MCF 10A (cell line): ENCODE data around the gene SPI1. TPM values are rescaled to one million over a fixed set of nuclear protein-coding genes. Genes with fewer than 3 reads are reported as not detected.

Experiments used
- BruUV-seq: library from RNA; stranded (reverse); fragments of 400-500 nt; replicated peaks from 2 replicates; lab custom pipeline; 2021; lab: Mats Ljungman, UMichigan
- CTCF ChIA-PET: fragments of 300-600 bp; sonication (Branson Sonifier 250); formaldehyde crosslinking; extraction: SDS; loops from one replicate; lab custom pipeline; 2021; ENCODE audit warnings: antibody characterized with exemption, inconsistent platforms; lab: Yijun Ruan, JAX
- POLR2A ChIA-PET: fragments of 300-600, 350-650 bp; sonication (Branson Sonifier 250); formaldehyde crosslinking; extraction: SDS; loops from one replicate; lab custom pipeline; 2020; ENCODE audit warnings: antibody characterized with exemption, inconsistent platforms; lab: Yijun Ruan, JAX
- DNase-seq: peaks from one replicate; pipeline ENCODE4 v3.0.0-alpha.2; 2018; ENCODE audit not compliant: unreplicated experiment
- H3K27ac Mint-ChIP-seq: one replicate; pipeline ENCODE4 v1.8.0; 2022; ENCODE audit warnings: mild to moderate bottlenecking, low read depth, mixed read lengths; ENCODE audit not compliant: unreplicated experiment
- H3K27me3 Mint-ChIP-seq: one replicate; pipeline ENCODE4 v1.8.0; 2022; ENCODE audit warnings: mixed read lengths; ENCODE audit not compliant: insufficient read depth, unreplicated experiment
- H3K36me3 Mint-ChIP-seq: one replicate; pipeline ENCODE4 v1.8.0; 2022; ENCODE audit warnings: mild to moderate bottlenecking, moderate library complexity, mixed read lengths; ENCODE audit not compliant: insufficient read depth, unreplicated experiment
- H3K4me1 Mint-ChIP-seq: one replicate; pipeline ENCODE4 v1.8.0; 2022; ENCODE audit warnings: mixed read lengths; ENCODE audit not compliant: insufficient read depth, unreplicated experiment
- H3K4me3 Mint-ChIP-seq: one replicate; pipeline ENCODE4 v1.8.0; 2022; ENCODE audit warnings: mild to moderate bottlenecking, moderate library complexity, mixed read lengths; ENCODE audit not compliant: unreplicated experiment
- H3K9me3 Mint-ChIP-seq: one replicate; pipeline ENCODE4 v1.8.0; 2022; ENCODE audit warnings: mixed read lengths; ENCODE audit not compliant: unreplicated experiment
- CTCF ChIP-seq: fragments of 200-600 bp; IDR thresholded peaks from one replicate; pipeline ENCODE4 v1.8.0; 2022; ENCODE audit warnings: antibody characterized with exemption, mild to moderate bottlenecking; ENCODE audit not compliant: unreplicated experiment
- intact Hi-C: fragments of 100-400 bp; cut with micrococcal nuclease; formaldehyde crosslinking; loops from 2 replicates; pipeline ENCODE4 v1.14.1; 2022
- total RNA-seq: library from RNA; stranded (reverse); gene quantifications from 2 replicates; pipeline ENCODE4 v1.2.3, GENCODE V29; 2022

Gene SPI1
- total RNA-seq, 1 experiment from 2014 or later = not detected

- peak; percentile 94 for DNase-seq
- H3K36me3 Mint-ChIP-seq = no peaks in the 10 kb centered on the region
- ChIA-PET CTCF (interaction anchor here (0.5 to 2.9 kb wide), 26 partner anchors 9 to 692 kb away, joined by 3 to 32 read pairs (median 4); partner anchors contain the start of genes ACP2, ARFGAP2, PACSIN3 and SLC39A13), POLR2A (interaction anchor here (0.6 to 1.2 kb wide), 3 partner anchors 52 to 170 kb away, joined by 3 to 4 read pairs (median 3); no protein-coding TSS in a partner anchor)
- H3K9me3 Mint-ChIP-seq = no peaks in the 10 kb centered on the region
- H3K27me3 Mint-ChIP-seq = no peaks in the 10 kb centered on the region
- peak; percentile 99 for TF ChIP-seq CTCF
- H3K4me1 Mint-ChIP-seq = peaks cover 5% of the 10 kb centered on the region
- intact Hi-C loops = loop anchor here (1.0 to 5.0 kb wide), 4 partner anchors 83 to 466 kb away; partner anchors contain the start of genes MADD and NR1H3
- BruUV-seq = no TSS peak
- no peak overlapping the region for H3K27ac Mint-ChIP-seq
- H3K4me3 Mint-ChIP-seq = no peak overlapping the region
These were observed 22.8 kb downstream of the SPI1 start for GRCh38 chr11:47355283-47356128.

DNA sequence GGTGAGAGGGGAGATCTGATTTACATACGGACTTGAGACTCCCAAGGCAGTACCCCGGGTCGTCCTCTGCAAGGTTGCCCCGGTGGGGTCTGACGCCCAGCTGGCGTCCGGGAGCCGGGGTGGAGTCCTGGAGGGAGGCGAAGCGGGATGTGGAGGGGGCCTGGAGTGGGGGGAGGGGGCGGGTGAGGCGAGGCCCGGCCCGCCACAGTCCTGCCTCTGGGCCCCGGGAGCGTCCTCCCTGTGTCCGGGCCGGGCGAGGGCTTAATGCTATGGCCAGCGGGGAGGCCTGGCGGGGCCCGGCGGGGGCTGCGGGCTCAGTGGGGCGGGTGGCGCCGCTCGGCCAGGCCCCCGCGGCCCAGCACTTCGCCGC, 23.4 kb downstream of the SPI1 start:
- no peak for TF ChIP-seq CTCF
- Mint-ChIP-seq H3K36me3 (no peaks in the 10 kb centered on the region), H3K27ac (no peak overlapping the region), H3K4me1 (peaks cover 5% of the 10 kb centered on the region), H3K27me3 (no peaks in the 10 kb centered on the region), H3K4me3 (no peak overlapping the region), H3K9me3 (no peaks in the 10 kb centered on the region)
- POLR2A ChIA-PET = interaction anchor here (0.6 to 1.2 kb wide), 3 partner anchors 52 to 169 kb away, joined by 3 to 4 read pairs (median 3); no protein-coding TSS in a partner anchor
- CTCF ChIA-PET = interaction anchor here (0.5 to 2.9 kb wide), 25 partner anchors 9 to 691 kb away, joined by 3 to 32 read pairs (median 5); partner anchors contain the start of genes ACP2, ARFGAP2, PACSIN3 and SLC39A13
- intact Hi-C loops = loop anchor here (1.0 to 5.0 kb wide), 4 partner anchors 83 to 466 kb away; partner anchors contain the start of genes MADD and NR1H3
- DNase-seq = no peak
- no TSS peak for BruUV-seq

DNA sequence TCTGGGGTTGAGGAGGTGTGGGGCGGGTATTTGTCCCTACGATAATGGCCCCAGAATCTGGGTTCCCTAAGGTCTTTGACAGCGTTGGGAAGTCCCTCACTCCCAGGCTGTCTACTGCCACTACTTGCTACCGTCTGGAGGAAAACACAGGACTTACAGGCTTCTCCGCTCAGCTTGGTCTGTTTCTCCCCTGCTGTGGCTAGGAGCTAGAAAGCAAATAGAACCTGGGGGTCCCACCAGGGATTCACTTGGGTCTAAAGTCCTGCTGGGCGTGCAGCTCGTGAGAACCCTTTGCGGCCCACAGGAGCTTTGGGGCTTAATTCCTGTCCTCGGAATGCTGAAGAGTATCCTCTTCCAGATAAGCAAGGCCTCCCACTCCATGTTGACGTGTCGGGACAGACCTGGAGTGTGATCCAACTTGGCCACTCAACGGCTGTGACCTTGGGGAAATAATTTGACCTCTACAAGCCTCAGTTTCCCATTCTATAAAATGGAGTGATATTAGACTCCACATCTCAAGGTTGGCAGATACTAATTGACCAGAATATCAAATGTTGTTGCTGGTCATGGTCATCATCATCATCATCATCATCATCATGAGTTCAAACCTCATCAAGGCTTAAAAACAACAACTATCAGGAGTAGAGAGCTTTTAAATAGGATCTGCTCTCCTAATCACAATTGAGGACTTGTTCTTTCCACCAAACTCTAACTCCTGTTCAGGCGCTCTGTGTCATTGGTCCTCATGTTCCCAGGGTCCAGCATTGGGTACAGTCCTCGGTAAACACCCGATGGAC, 24.2 kb downstream of the SPI1 start:
- intact Hi-C loops = loop anchor here (2.0 kb wide), 1 partner anchor 97 kb away; the partner anchor contains the start of gene NR1H3
- no peaks in the 10 kb centered on the region for H3K27me3 Mint-ChIP-seq
- H3K27ac Mint-ChIP-seq = no peak overlapping the region
- DNase-seq = no peak
- H3K9me3 Mint-ChIP-seq = no peaks in the 10 kb centered on the region
- POLR2A ChIA-PET = interaction anchor here (0.6 to 1.2 kb wide), 3 partner anchors 53 to 443 kb away, joined by 3 to 4 read pairs (median 3); partner anchors contain the start of gene ACP2
- no TSS peak for BruUV-seq
- H3K4me3 Mint-ChIP-seq = no peak overlapping the region
- CTCF ChIA-PET = interaction anchor here (0.6 to 2.9 kb wide), 15 partner anchors 8 to 566 kb away, joined by 3 to 32 read pairs (median 3); partner anchors contain the start of genes ARFGAP2, PACSIN3 and SLC39A13
- TF ChIP-seq CTCF = no peak
- peaks cover 5% of the 10 kb centered on the region for H3K4me1 Mint-ChIP-seq
- no peaks in the 10 kb centered on the region for H3K36me3 Mint-ChIP-seq
